ENCODE results near the gene PRKN.

DNA sequence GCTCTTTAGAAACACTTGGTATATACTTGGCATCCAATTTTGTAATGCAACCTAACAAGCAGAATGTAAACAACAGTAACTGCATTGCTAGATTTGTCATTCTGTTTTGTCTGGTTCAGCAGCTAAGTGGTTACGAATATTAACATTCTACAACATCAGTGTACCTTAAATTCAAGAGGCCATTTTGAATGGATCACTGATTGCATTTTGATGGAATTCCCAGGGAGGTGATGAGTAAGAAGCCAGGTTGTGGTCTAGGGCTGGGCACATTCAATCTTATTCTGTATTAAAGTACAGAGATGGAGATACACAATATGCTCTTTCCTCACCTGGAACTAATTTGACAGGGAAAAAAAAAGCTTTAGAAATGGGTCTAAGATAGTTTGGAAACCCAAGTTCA lies 483.5 kb downstream of the PRKN start:
- TF ChIP-seq, protein P1, sequence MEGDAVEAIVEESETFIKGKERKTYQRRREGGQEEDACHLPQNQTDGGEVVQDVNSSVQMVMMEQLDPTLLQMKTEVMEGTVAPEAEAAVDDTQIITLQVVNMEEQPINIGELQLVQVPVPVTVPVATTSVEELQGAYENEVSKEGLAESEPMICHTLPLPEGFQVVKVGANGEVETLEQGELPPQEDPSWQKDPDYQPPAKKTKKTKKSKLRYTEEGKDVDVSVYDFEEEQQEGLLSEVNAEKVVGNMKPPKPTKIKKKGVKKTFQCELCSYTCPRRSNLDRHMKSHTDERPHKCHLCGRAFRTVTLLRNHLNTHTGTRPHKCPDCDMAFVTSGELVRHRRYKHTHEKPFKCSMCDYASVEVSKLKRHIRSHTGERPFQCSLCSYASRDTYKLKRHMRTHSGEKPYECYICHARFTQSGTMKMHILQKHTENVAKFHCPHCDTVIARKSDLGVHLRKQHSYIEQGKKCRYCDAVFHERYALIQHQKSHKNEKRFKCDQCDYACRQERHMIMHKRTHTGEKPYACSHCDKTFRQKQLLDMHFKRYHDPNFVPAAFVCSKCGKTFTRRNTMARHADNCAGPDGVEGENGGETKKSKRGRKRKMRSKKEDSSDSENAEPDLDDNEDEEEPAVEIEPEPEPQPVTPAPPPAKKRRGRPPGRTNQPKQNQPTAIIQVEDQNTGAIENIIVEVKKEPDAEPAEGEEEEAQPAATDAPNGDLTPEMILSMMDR (IDR thresholded peaks at IDR 0.05; ENCODE audit: borderline replicate concordance, extremely low read depth, low read length, poor library complexity, severe bottlenecking) = no peak
- no peak for TF ChIP-seq EZH2 (IDR thresholded peaks at IDR 0.05; ENCODE audit: borderline replicate concordance, low read depth, low read length, severe bottlenecking)

Measured in DND-41 (cell line).